ENCODE results near the gene CNTN4. TPM values are rescaled to one million over a fixed set of nuclear protein-coding genes. Genes with fewer than 3 reads are reported as not detected.

Gene CNTN4
- total RNA-seq, 4 donors from 2014 or later = 5.8 to 15.5 (median 9.0) TPM

- Histone ChIP-seq H3K36me3 (no peaks in the 10 kb centered on the region), H3K27me3 (no peaks in the 10 kb centered on the region), H3K27ac (no peak overlapping the region), H3K9me3 (no peaks in the 10 kb centered on the region), H3K4me1 (no peaks in the 10 kb centered on the region), H3K4me3 (no peak overlapping the region)
- TF ChIP-seq CTCF (IDR thresholded peaks at IDR 0.05) = no peak
- TF ChIP-seq EP300 (IDR thresholded peaks at IDR 0.05) = no peak
- no peak for TF ChIP-seq POLR2A (IDR thresholded peaks at IDR 0.05)
- no peak for TF ChIP-seq POLR2AphosphoS5 (IDR thresholded peaks at IDR 0.05)
- ATAC-seq = no peak
- 50 to 51% methylated on average over 13 to 17 of the region's 19 CpGs for WGBS, 2 donors (ENCODE audit: low coverage in 1 of 2)
Observed at GRCh38 chr3:2156244-2156847, 57.7 kb downstream of the CNTN4 start.

- WGBS, 2 donors (ENCODE audit: low coverage in 1 of 2) = 64 to 100% methylated on average over 1 to 3 of the region's 3 CpGs
- no peak for TF ChIP-seq CTCF (IDR thresholded peaks at IDR 0.05)
- H3K36me3 ChIP-seq = no peaks in the 10 kb centered on the region
- ATAC-seq = no peak
- no peak overlapping the region for H3K27ac ChIP-seq
- no peaks in the 10 kb centered on the region for H3K9me3 ChIP-seq
- H3K4me3 ChIP-seq = no peak overlapping the region
- no peaks in the 10 kb centered on the region for H3K4me1 ChIP-seq
- no peaks in the 10 kb centered on the region for H3K27me3 ChIP-seq
Observed at GRCh38 chr3:2158828-2159227, 60.2 kb downstream of the CNTN4 start.

GRCh38 chr3:2166552-2166951 is 67.9 kb downstream of the CNTN4 start:
- no peaks in the 10 kb centered on the region for H3K4me1 ChIP-seq
- H3K4me3 ChIP-seq = no peak overlapping the region
- no peaks in the 10 kb centered on the region for H3K9me3 ChIP-seq
- TF ChIP-seq POLR2AphosphoS5 (IDR thresholded peaks at IDR 0.05) (no peak), POLR2A (IDR thresholded peaks at IDR 0.05) (no peak), CTCF (IDR thresholded peaks at IDR 0.05) (no peak), EP300 (IDR thresholded peaks at IDR 0.05) (no peak)
- ATAC-seq = no peak
- 42 to 43% methylated on average over 3 of the region's 3 CpGs for WGBS, 2 donors (ENCODE audit: low coverage in 1 of 2)
- no peak overlapping the region for H3K27ac ChIP-seq
- H3K36me3 ChIP-seq = no peaks in the 10 kb centered on the region
- H3K27me3 ChIP-seq = no peaks in the 10 kb centered on the region

GRCh38 chr3:2172561-2173171 is 74.0 kb downstream of the CNTN4 start:
- Histone ChIP-seq H3K27ac (no peak overlapping the region), H3K4me1 (no peaks in the 10 kb centered on the region), H3K4me3 (no peak overlapping the region), H3K36me3 (no peaks in the 10 kb centered on the region), H3K9me3 (peaks cover 0 to 7% (median 0%) of the 10 kb centered on the region in 3 donors), H3K27me3 (no peaks in the 10 kb centered on the region)
- TF ChIP-seq POLR2A (IDR thresholded peaks at IDR 0.05) (no peak), POLR2AphosphoS5 (IDR thresholded peaks at IDR 0.05) (no peak), CTCF (IDR thresholded peaks at IDR 0.05) (no peak), EP300 (IDR thresholded peaks at IDR 0.05) (no peak)
- 76 to 80% methylated on average over 4 of the region's 4 CpGs for WGBS, 2 donors (ENCODE audit: low coverage in 1 of 2)
- no peak for ATAC-seq

GRCh38 chr3:2180634-2181033 is 82.0 kb downstream of the CNTN4 start:
- no peak for ATAC-seq
- 57 to 88% methylated on average over 1 to 2 of the region's 2 CpGs for WGBS, 2 donors (ENCODE audit: low coverage in 1 of 2)
- TF ChIP-seq POLR2A (IDR thresholded peaks at IDR 0.05) (no peak), POLR2AphosphoS5 (IDR thresholded peaks at IDR 0.05) (no peak), EP300 (IDR thresholded peaks at IDR 0.05) (no peak), CTCF (IDR thresholded peaks at IDR 0.05) (no peak)

More at GRCh38 chr3:2180634-2181033, 82.0 kb downstream of the CNTN4 start:
- Histone ChIP-seq H3K27ac (no peak overlapping the region), H3K9me3 (no peaks in the 10 kb centered on the region), H3K4me3 (no peak overlapping the region), H3K4me1 (no peaks in the 10 kb centered on the region), H3K27me3 (no peaks in the 10 kb centered on the region), H3K36me3 (no peaks in the 10 kb centered on the region)

Data from gastroesophageal sphincter (tissue), 4 donors.